HepG2 (cell line): ENCODE results near the gene MIA2. TPM values are rescaled to one million over a fixed set of nuclear protein-coding genes. Genes with fewer than 3 reads are reported as not detected.

ENCODE experiments used
- ARID5B ChIP-seq: IDR thresholded peaks from 2 replicates; pipeline ENCODE4 v1.4.0; 2020; ENCODE audit warnings: mild to moderate bottlenecking, missing genetic modification reagents
- FOXJ3 ChIP-seq: sonication (generic); formaldehyde crosslinking; IDR thresholded peaks from 2 replicates; pipeline ENCODE4 v1.4.0; 2020; ENCODE audit warnings: missing genetic modification reagents, mild to moderate bottlenecking, borderline replicate concordance
- FOXK2 ChIP-seq: fragments of 450-650 bp; IDR thresholded peaks from 2 replicates; pipeline ENCODE4 v1.6.1; 2016
- HDAC1 ChIP-seq: sonication (generic); formaldehyde crosslinking; IDR thresholded peaks from 2 replicates; pipeline ENCODE4 v1.5.1; 2020; ENCODE audit warnings: mild to moderate bottlenecking, missing genetic modification reagents
- JARID2 ChIP-seq: sonication (generic); formaldehyde crosslinking; IDR thresholded peaks from 2 replicates; pipeline ENCODE4 v1.8.1; 2023; ENCODE audit warnings: missing genetic modification reagents, inconsistent platforms; ENCODE audit not compliant: insufficient replicate concordance
- KAT7 ChIP-seq: IDR thresholded peaks from 2 replicates; pipeline ENCODE4 v1.6.1; 2018; ENCODE audit warnings: borderline replicate concordance, missing compliant biosample characterization
- KDM3A ChIP-seq: IDR thresholded peaks from 2 replicates; pipeline ENCODE4 v1.6.1; 2018; ENCODE audit warnings: low read depth, missing compliant biosample characterization
- KMT2A ChIP-seq: sonication (generic); formaldehyde crosslinking; IDR thresholded peaks from 2 replicates; pipeline ENCODE4 v1.4.0; 2020; ENCODE audit warnings: missing genetic modification reagents
- RXRB ChIP-seq: IDR thresholded peaks from 2 replicates; pipeline ENCODE4 v1.6.1; 2016; ENCODE audit warnings: borderline replicate concordance, missing genetic modification reagents, missing compliant biosample characterization
- SAP130 ChIP-seq: IDR thresholded peaks from 2 replicates; pipeline ENCODE4 v1.6.1; 2016; ENCODE audit warnings: low read depth
- STAT6 ChIP-seq: sonication (generic); formaldehyde crosslinking; IDR thresholded peaks from 2 replicates; pipeline ENCODE4 v1.4.0; 2020; ENCODE audit warnings: missing genetic modification reagents, mild to moderate bottlenecking, borderline replicate concordance
- UBTF ChIP-seq: sonication (generic); formaldehyde crosslinking; IDR thresholded peaks from 2 replicates; pipeline ENCODE4 v1.4.0; 2020; ENCODE audit warnings: mild to moderate bottlenecking, missing genetic modification reagents
- ZFP82 ChIP-seq: sonication (generic); formaldehyde crosslinking; IDR thresholded peaks from 2 replicates; pipeline ENCODE4 v1.5.1; 2020; ENCODE audit warnings: mild to moderate bottlenecking, missing genetic modification reagents, borderline replicate concordance
- ZNF24 ChIP-seq: fragments of 450-650 bp; IDR thresholded peaks from 2 replicates; pipeline ENCODE4 v1.6.1; 2017; ENCODE audit warnings: antibody characterized with exemption, mild to moderate bottlenecking
- ZNF256 ChIP-seq: sonication (generic); formaldehyde crosslinking; conservative IDR thresholded peaks from 2 replicates; pipeline ENCODE4 v1.4.0; 2020; ENCODE audit warnings: missing genetic modification reagents
- ZNF335 ChIP-seq: sonication (generic); formaldehyde crosslinking; IDR thresholded peaks from 2 replicates; pipeline ENCODE4 v1.4.0; 2020; ENCODE audit warnings: missing genetic modification reagents
- ZNF446 ChIP-seq: sonication (generic); formaldehyde crosslinking; IDR thresholded peaks from 2 replicates; pipeline ENCODE4 v1.5.0; 2020; ENCODE audit warnings: mild to moderate bottlenecking, missing genetic modification reagents
- ZNF629 ChIP-seq: sonication (generic); formaldehyde crosslinking; conservative IDR thresholded peaks from 2 replicates; pipeline ENCODE4 v1.5.0; 2020; ENCODE audit warnings: missing genetic modification reagents
- ZNF639 ChIP-seq: conservative IDR thresholded peaks from 2 replicates; pipeline ENCODE4 v1.6.1; 2018; ENCODE audit warnings: missing genetic modification reagents
- polyA plus RNA-seq, 8 experiments: library from polyadenylated mRNA; depleted of rRNA in 3 of 8; stranded (reverse) in 7 of 8; unstranded in 1 of 8; fragments of >200 nt; fragmentation: Illumina TruSeq in 4 of 8; extraction: Trizol in 4 of 8; gene quantifications; 2 replicates each; pipeline versions ENCODE4 v1.2.1 to v1.2.3, GENCODE V29; 2011 to 2016; ENCODE audit warnings: low read depth in 4 of 8, missing spikeins in 1 of 8, mixed read lengths in 1 of 8; ENCODE audit not compliant: insufficient read depth in 1 of 8
- total RNA-seq, 5 experiments: library from RNA; depleted of rRNA; stranded (reverse); fragments of >200 nt; fragmentation: Illumina TruSeq; extraction: Trizol; gene quantifications; 2 replicates each; pipeline ENCODE4 v1.2.3, GENCODE V29; 2016; ENCODE audit warnings: low read depth in 1 of 5

MIA2 gene
- total and polyA plus RNA-seq, 2 of the 13 experiments (the other 11 are each of a cell fraction or from before 2014, with no cell fraction given), result 134 to 158 TPM

- TF ChIP-seq ZNF335 (CRISPR knock-in tag), result peak; percentile 56; the same call in 1 of the 2 replicates
- TF ChIP-seq UBTF, result peak; percentile 33; the same call in 1 of the 2 replicates
- 0 out of 2 replicates have a peak, but pooled peaks have one; percentile 41 for TF ChIP-seq SAP130
- 0 out of 2 replicates have a peak, but pooled peaks have one; percentile 57 for TF ChIP-seq ZNF639 (CRISPR knock-in tag)
- TF ChIP-seq HDAC1, result peak; percentile 77
- TF ChIP-seq JARID2 (CRISPR knock-in tag), result peak; percentile 33
- peak; percentile 81 for TF ChIP-seq ZNF24
- peak; percentile 82 for TF ChIP-seq STAT6 (CRISPR knock-in tag)
- 0 out of 2 replicates have a peak, but pooled peaks have one; percentile 13 for TF ChIP-seq ZNF446
- peak; percentile 67 for TF ChIP-seq RXRB (CRISPR knock-in tag)
- peak; percentile 46; the same call in 1 of the 2 replicates for TF ChIP-seq KMT2A (CRISPR knock-in tag)
- TF ChIP-seq KDM3A (CRISPR knock-in tag), result peak; percentile 75
- peak; percentile 25; the same call in 1 of the 2 replicates for TF ChIP-seq KAT7 (CRISPR knock-in tag)
- peak; percentile 61; the same call in 1 of the 2 replicates for TF ChIP-seq ZNF256
- peak; percentile 52 for TF ChIP-seq ARID5B (CRISPR knock-in tag)
- TF ChIP-seq FOXK2, result peak; percentile 27; the same call in 1 of the 2 replicates
- peak; percentile 67; the same call in 1 of the 2 replicates for TF ChIP-seq FOXJ3 (CRISPR knock-in tag)
- TF ChIP-seq ZNF629 (CRISPR knock-in tag), result peak; percentile 47; the same call in 1 of the 2 replicates
- peak; percentile 51; the same call in 1 of the 2 replicates for TF ChIP-seq ZFP82
Measured at GRCh38 chr14:39231751-39232553, 1.8 kb upstream of the MIA2 start (continued).
